ENCODE results near the gene ZNF878.

DNA sequence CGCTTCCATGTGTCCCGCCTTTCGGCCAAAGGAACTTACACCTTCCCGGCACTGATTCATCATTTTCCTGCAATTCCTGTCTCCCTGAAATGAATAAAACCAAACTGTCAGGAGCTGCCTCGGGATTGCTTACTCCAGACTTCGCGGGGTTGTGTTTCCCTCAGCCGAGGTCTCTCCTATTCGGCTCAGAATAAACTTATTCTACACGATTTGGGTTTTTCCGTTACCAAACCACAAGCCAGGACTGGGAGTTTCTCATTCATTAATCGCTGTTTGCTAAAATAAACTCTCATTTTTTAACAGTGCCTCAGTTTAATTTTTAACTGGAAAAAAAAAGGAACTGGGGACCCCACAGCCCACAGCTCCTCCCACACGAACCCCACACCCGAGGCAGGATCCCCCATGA, 667 bp downstream of the ZNF878 start:
- no peak for TF ChIP-seq POLR2A (IDR thresholded peaks at IDR 0.05; ENCODE audit: low read depth, low read length)
- TF ChIP-seq, protein P1, sequence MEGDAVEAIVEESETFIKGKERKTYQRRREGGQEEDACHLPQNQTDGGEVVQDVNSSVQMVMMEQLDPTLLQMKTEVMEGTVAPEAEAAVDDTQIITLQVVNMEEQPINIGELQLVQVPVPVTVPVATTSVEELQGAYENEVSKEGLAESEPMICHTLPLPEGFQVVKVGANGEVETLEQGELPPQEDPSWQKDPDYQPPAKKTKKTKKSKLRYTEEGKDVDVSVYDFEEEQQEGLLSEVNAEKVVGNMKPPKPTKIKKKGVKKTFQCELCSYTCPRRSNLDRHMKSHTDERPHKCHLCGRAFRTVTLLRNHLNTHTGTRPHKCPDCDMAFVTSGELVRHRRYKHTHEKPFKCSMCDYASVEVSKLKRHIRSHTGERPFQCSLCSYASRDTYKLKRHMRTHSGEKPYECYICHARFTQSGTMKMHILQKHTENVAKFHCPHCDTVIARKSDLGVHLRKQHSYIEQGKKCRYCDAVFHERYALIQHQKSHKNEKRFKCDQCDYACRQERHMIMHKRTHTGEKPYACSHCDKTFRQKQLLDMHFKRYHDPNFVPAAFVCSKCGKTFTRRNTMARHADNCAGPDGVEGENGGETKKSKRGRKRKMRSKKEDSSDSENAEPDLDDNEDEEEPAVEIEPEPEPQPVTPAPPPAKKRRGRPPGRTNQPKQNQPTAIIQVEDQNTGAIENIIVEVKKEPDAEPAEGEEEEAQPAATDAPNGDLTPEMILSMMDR (IDR thresholded peaks at IDR 0.05; ENCODE audit: extremely low read depth in 1 of 2, insufficient read depth in 1 of 2, low read depth in 1 of 2, low read length in 2 of 2): no peak
- no peak for TF ChIP-seq MAX (IDR thresholded peaks at IDR 0.05; ENCODE audit: insufficient read depth, insufficient read length)
- no peak for TF ChIP-seq JUN (IDR thresholded peaks at IDR 0.05; ENCODE audit: borderline replicate concordance, insufficient read depth, insufficient read length, low read depth)
- no peak for TF ChIP-seq POLR2AphosphoS5 (IDR thresholded peaks at IDR 0.05; ENCODE audit: insufficient read depth, low read depth, low read length)

Measured in endothelial cell of umbilical vein (primary cell).